GM21528 (cell line): ENCODE data around the gene ACSF3.
"Not testable (repeated sequence)": the region's sequence is repeated elsewhere in the genome, so short reads cannot be mapped to it uniquely, and the experiment has no call there.

ENCODE experiments used
- ATAC-seq: cut with Tn5 transposase; IDR thresholded peaks from one replicate; pipeline ENCODE4 v1.9.1; 2021; ENCODE audit warnings: mild to moderate bottlenecking, moderate library complexity; ENCODE audit not compliant: unreplicated experiment, low FRiP score

The ACSF3 gene

GRCh38 chr16:89071686-89072547, 21.7 kb upstream of the ACSF3 start:
- ATAC-seq, result no peak

GRCh38 chr16:89072548-89073130, 21.0 kb upstream of the ACSF3 start:
- ATAC-seq, result no peak

- no peak for ATAC-seq
Observed at GRCh38 chr16:89073346-89074071, 20.1 kb upstream of the ACSF3 start.

- not testable (repeated sequence) for ATAC-seq
Observed at GRCh38 chr16:89074072-89074674, 19.5 kb upstream of the ACSF3 start.

- no peak for ATAC-seq
Observed at GRCh38 chr16:89074803-89075688, 18.6 kb upstream of the ACSF3 start.

- ATAC-seq, result no peak
Observed at GRCh38 chr16:89076159-89076558, 17.5 kb upstream of the ACSF3 start.

- no peak for ATAC-seq
Observed at GRCh38 chr16:89077076-89077475, 16.6 kb upstream of the ACSF3 start.

GRCh38 chr16:89078172-89078571, 15.5 kb upstream of the ACSF3 start:
- no peak for ATAC-seq

GRCh38 chr16:89079434-89079980, 14.1 kb upstream of the ACSF3 start:
- no peak for ATAC-seq

- no peak for ATAC-seq
Observed at GRCh38 chr16:89080196-89080853, 13.3 kb upstream of the ACSF3 start.

GRCh38 chr16:89081556-89081955, 12.1 kb upstream of the ACSF3 start:
- no peak for ATAC-seq

- no peak for ATAC-seq
Observed at GRCh38 chr16:89084411-89084810, 9.2 kb upstream of the ACSF3 start.

- ATAC-seq, result no peak
Observed at GRCh38 chr16:89084814-89085612, 8.6 kb upstream of the ACSF3 start.

- no peak for ATAC-seq
Observed at GRCh38 chr16:89085755-89086154, 7.9 kb upstream of the ACSF3 start.

GRCh38 chr16:89087922-89088497, 5.6 kb upstream of the ACSF3 start:
- no peak for ATAC-seq

- no peak for ATAC-seq
Observed at GRCh38 chr16:89089120-89089519, 4.5 kb upstream of the ACSF3 start.

- ATAC-seq, result no peak
Observed at GRCh38 chr16:89090182-89090630, 3.4 kb upstream of the ACSF3 start.
